A204.1 (cell line): ENCODE data around the gene YY1AP1.
"Not testable (repeated sequence)": the region's sequence is repeated elsewhere in the genome, so short reads cannot be mapped to it uniquely, and the experiment has no call there.

ENCODE experiments used
- FAIRE-seq: peaks from 2 replicates; lab custom pipeline; 2012; peaks lifted over from hg19 to GRCh38; lab: Jason Lieb, UNC

Gene YY1AP1

DNA sequence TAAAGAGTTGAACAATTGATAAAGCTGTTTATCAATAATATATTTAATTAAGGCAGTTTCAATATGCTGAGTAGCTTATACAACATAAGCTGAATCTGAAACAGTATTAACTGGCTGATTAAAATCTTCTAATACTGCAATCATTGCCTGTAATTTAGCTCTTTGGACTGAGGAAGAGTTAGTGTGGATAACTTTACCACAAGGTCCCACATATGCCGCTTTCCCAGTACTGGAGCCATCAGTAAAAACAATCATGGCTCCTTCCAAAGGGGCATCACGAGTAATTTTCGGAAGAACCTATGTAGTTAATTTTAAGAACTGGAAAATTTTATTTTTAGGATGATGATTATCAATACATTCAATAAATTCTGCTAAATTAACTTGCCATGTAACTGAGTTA lies 7.0 kb upstream of the YY1AP1 start:
- FAIRE-seq, result no peak

DNA sequence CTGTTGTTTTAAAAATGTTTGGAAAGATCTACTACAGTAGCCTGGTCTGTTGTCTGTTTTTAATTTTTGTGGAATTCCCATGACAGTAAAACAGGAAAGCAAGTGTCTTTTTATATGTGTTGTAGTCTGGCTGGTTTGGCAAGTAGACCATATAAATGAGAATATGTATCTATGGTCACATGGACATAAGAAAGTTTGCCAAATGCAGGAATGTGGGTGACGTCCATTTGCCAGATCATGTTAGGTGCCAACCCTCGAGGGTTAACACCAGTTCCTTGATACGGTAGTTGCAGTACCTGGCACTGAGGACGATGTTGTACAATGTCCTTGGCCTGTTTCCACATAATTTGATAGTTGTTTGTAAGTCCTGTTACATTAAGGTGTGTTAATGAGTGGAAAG lies 6.5 kb upstream of the YY1AP1 start:
- no peak for FAIRE-seq

DNA sequence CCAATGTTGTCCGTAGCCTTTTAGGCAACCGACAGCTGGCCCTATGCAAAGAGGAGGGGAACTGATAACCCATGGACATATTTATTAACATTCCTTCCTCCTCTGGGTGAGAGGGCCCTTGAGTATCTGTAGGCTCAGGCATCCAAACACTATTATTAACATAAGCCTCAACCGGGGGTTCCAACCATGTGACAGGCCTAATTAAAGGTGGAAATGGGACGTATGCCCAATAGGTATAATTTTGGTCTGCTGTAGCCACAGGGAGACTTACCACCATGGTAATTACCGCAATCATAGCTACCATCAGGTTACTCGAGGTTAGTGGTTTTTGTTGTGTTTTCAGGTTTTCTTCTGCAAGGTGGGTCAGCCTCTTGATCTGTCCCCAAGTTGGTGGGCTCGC lies 5.6 kb upstream of the YY1AP1 start:
- no peak for FAIRE-seq

- no peak for FAIRE-seq
These were observed 3.5 kb upstream of the YY1AP1 start for GRCh38 chr1:155691992-155692528.

GRCh38 chr1:155689081-155689607 lies 570 bp upstream of the YY1AP1 start, which contains the start of gene DAP3:
TSS of gene DAP3 (plus strand) at chr1:155689091. CDS start at chr1:155709780, 20,689 bp downstream.
- FAIRE-seq, result not testable (repeated sequence)

- not testable (repeated sequence) for FAIRE-seq
These were observed 760 bp downstream of the YY1AP1 start for GRCh38 chr1:155687705-155688323.

- FAIRE-seq, result no peak
These were observed 6.8 kb downstream of the YY1AP1 start for GRCh38 chr1:155681776-155682175.

GRCh38 chr1:155680531-155680930 lies 8.0 kb downstream of the YY1AP1 start:
- no peak for FAIRE-seq

- not testable (repeated sequence) for FAIRE-seq
These were observed 9.6 kb downstream of the YY1AP1 start for GRCh38 chr1:155678992-155679391.

DNA sequence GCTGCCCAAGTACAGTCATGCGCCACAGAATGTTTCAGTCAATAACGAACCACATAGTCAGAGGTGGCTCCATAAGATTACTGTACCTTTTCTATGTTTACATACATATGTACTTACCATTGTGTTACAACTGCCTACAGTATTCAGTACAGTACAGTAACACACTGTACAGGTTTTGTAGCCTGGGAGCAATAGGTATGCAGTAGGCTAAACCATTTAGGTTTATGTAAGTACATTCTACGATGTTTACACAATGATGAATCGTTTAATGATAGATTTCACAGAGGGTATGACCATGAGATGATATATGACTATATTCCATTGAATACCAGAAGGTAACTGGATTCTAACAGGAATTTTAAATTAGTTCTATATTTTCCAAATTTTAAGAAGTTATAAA lies 10.5 kb downstream of the YY1AP1 start:
- no peak for FAIRE-seq

GRCh38 chr1:155673003-155673402 lies 15.6 kb downstream of the YY1AP1 start:
- no peak for FAIRE-seq

DNA sequence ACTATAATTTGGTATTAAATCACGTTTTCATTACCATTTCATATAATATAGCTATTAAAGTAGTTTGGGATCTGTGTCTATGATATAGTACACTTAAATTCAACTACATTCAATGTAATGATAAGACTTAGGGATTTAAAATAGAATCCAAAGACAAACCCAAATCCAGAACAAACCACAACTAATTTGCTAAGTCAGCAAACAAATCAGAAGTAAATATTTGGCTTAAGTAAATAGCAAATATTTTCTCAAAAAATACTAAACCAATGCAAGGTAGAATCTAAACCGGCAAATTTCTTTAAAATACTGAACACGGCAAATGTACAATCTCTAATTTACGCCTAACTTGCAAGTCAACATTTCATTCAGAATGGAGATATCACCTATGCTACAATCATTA lies 16.8 kb downstream of the YY1AP1 start:
- no peak for FAIRE-seq

GRCh38 chr1:155669233-155670162 lies 19.1 kb downstream of the YY1AP1 start:
- FAIRE-seq, result no peak

- not testable (repeated sequence) for FAIRE-seq
These were observed 27.3 kb downstream of the YY1AP1 start for GRCh38 chr1:155661239-155661638.

GRCh38 chr1:155657463-155657862 lies 31.1 kb downstream of the YY1AP1 start:
- FAIRE-seq, result no peak

DNA sequence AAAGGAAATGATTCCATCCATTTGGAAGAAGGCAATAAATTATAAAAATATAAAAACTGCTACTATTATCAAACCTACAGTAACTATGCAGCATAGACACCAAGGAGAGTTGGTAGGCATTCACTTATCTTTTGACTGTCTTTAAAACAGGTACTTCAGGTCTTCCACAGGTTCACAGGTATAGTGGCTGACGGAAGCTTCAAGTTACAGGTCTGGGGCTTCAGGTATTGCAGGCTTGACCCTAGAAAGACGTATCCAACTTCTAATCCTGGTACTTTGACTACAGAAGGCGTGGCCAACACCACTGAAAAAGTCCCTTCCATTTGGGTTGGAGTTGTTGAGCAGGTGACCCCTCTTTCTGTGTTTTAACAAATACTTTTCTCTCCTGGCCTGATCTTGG lies 35.6 kb downstream of the YY1AP1 start:
- no peak for FAIRE-seq

GRCh38 chr1:155651861-155652661 lies 36.5 kb downstream of the YY1AP1 start:
- FAIRE-seq, result no peak

DNA sequence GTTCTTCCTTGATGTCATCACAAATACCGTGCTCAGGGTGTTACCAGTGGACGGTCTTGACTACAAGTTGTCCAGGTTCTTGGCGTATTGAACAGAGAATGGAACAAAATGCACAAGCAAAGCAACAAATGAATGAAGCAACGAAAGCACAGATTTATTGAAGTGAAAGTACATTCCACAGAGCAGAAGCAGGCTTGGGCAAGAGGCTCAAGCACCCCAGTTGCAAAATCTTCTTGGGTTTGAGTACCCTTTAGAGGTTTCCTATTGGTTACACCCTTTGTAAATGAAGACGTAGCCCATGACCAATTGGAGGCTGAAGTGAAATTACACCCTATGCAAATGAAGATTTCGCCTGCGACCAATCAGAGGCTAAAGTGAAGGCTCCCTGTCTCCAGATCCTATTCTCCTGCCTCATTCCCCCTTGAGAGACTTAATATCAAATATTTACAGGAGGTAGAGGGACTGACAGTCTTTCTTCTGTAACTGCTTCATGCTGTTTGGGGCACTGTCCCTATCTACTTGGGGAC lies 38.3 kb downstream of the YY1AP1 start:
- FAIRE-seq, result no peak

DNA sequence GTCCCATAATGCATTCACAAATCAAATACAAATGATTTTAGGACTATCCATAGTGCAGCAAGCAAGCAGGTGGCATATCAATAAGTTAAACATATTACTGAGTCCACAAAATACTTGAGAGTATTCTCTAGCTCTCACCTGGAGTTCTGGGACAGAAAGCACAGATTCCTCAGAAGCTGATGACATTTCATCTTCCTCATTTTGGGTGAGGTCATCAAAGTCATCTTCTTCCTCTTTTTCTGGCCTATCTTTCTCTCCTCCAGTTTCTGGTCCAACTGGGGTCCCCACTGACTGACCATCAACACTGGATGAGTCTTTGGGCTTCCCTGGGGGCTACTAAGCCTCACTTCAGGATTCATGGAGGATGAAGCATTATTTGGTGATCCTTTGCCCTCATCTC lies 38.9 kb downstream of the YY1AP1 start:
- no peak for FAIRE-seq

DNA sequence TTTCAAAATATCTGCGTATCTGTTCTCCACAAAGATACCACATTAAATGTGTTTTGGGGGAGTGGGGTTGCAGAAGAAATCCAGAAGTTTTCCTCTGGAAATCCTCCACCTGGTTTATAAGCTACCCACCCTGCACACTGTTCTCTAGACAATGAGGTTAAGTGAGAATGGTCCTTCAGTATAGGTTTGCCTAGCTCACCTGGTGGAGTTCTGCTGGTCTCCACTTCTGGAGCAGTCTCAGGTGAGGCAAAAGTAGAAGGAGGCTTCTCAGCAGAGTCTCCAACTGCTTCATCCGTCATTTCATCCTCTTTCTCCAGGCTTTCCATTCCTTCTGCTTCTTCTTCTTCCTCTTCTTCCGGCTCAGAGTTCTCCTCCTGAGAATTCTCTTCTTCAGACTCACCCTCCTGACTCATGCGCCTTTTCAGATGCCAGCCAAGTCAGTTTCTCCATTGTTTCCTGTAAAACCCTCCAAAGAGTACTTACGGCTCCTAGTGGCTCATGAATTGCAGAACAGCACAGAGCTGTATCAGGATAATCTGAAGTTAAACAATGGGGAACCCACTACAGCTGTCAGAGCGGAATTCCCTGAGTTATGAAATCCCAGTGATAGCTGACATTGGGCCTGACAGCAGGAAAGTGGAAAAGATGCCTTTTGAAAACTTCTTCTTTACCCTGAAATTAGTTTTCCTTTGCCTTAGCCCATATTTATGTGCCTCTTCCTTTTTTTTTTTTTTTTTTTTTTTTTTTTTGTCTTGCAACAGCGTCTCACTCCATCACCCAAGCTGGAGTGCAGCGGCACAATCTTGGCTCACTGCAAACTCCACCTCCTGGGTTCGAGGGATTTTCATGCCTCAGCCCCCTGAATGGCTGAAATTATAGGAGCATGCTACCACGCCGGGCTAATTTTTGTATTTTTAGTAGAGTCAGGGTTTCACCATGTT lies 40.1 kb downstream of the YY1AP1 start:
- no peak for FAIRE-seq

DNA sequence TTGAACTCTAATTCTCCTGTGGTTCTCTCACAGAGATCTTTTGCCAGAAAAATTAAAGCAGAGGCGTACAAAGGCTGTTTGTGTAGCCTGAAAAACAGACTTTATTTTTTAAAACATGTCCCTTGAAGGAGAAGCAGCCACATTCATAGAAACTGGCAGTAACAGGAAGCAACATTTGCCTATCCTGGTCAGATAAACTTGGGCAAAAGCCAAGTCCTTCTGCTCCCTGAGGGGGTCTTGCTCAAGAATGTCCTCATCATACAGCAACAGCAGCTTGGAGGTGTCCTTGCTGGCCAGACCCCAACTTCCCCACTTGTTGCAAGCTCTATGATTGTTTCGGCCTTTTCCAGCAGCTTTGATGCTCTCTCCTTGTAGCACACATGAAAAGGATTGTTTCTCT lies 42.3 kb downstream of the YY1AP1 start:
- FAIRE-seq, result no peak
